ENCODE data around the gene HABP2. TPM values are rescaled to one million over a fixed set of nuclear protein-coding genes. Genes with fewer than 3 reads are reported as not detected.

Gene HABP2
- total and polyA plus RNA-seq, 8 donors, result 0.76 to 11.4 (median 3.8) TPM; not detected in 2

DNA sequence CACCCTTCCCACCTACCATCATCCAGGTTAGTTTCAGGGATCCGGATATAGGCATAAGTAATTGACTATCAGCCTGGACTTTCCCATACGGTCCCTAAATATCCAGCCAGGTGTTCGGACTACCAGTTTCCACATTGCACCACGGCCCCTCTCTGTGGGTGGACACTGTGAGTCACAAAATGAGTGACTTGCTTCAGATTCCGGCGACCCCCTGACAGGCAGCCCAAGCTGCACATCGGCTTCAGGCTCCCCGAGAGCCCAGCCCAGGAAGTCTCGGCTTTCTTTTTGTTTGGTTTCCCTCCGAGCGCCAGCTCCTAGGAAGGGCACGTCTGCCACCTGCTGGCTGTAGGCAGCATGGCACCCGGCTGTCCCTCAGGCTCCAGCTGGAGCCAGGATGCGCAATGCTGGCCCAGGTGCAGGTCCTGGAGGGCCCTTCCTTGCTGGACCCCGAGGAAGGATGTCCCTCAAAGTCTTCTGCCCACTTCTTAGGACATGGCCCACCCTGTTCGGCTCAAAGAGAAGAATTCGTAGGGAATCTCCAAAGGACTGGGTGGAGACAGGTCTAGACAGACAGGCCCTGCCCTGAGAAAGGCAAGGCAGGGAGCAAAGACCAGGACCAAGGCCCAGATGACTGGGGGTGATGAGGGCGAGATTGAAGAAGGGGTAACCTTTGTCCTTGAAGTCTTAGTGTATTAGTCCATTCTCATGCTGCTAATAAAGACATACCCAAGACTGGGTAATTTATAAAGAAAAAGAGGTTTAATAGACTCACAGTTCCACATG is 10.6 kb downstream of the HABP2 start:
- peak overlapping the region; percentile 31 to 46 (median 42) for H3K4me3 ChIP-seq
- H3K4me1 ChIP-seq, result peaks cover 8 to 23% (median 16%) of the 10 kb centered on the region in 4 donors
- H3K36me3 ChIP-seq, result no peaks in the 10 kb centered on the region
- 6 to 10% (median 7%) methylated on average over 18 of the region's 18 CpGs for WGBS, 5 donors
- peak overlapping the region in 4 of 5 donors; percentile 27 to 78 (median 66) for H3K27ac ChIP-seq
- TF ChIP-seq POLR2A (IDR thresholded peaks at IDR 0.05) (no peak), EP300 (IDR thresholded peaks at IDR 0.05) (no peak), POLR2AphosphoS5 (IDR thresholded peaks at IDR 0.05) (peak in 1 of 3 donors; percentile 50)
- TF ChIP-seq, protein P1, sequence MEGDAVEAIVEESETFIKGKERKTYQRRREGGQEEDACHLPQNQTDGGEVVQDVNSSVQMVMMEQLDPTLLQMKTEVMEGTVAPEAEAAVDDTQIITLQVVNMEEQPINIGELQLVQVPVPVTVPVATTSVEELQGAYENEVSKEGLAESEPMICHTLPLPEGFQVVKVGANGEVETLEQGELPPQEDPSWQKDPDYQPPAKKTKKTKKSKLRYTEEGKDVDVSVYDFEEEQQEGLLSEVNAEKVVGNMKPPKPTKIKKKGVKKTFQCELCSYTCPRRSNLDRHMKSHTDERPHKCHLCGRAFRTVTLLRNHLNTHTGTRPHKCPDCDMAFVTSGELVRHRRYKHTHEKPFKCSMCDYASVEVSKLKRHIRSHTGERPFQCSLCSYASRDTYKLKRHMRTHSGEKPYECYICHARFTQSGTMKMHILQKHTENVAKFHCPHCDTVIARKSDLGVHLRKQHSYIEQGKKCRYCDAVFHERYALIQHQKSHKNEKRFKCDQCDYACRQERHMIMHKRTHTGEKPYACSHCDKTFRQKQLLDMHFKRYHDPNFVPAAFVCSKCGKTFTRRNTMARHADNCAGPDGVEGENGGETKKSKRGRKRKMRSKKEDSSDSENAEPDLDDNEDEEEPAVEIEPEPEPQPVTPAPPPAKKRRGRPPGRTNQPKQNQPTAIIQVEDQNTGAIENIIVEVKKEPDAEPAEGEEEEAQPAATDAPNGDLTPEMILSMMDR (IDR thresholded peaks at IDR 0.05), result peak in 6 of 7 experiments; percentile 74 to 100 (median 98)
- H3K9me3 ChIP-seq, result no peaks in the 10 kb centered on the region
- DNase-seq, result peak; percentile 87 to 93
- no peaks in the 10 kb centered on the region for H3K27me3 ChIP-seq
- intact Hi-C loops (cut with DNase I; ENCODE audit: low total_unique reads), result no loop called here

DNA sequence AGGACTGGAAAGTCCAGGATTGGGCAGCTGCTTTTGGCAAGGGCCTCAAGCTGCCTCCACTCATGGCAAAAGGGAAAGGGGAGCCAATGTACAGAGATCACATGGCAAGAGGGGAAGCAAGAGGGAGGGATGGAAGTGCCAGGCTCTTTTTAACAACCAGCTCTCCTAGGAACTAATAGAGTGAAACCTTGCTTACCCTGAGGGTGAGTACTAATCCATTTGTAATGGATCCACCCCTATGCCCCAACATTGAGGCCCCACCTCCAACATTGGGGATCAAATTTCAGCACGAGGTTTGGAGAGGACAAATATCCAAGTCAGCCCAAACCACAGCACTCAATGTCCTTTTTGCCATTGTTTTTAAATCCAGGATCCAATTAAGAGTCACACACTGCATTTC is 12.5 kb downstream of the HABP2 start:
- Histone ChIP-seq H3K27ac (no peak overlapping the region), H3K9me3 (no peaks in the 10 kb centered on the region), H3K27me3 (no peaks in the 10 kb centered on the region), H3K36me3 (no peaks in the 10 kb centered on the region), H3K4me3 (no peak overlapping the region), H3K4me1 (peaks cover 8 to 23% (median 16%) of the 10 kb centered on the region in 4 donors)
- TF ChIP-seq EP300 (IDR thresholded peaks at IDR 0.05) (no peak), POLR2AphosphoS5 (IDR thresholded peaks at IDR 0.05) (no peak), POLR2A (IDR thresholded peaks at IDR 0.05) (no peak)
- TF ChIP-seq, protein P1 (IDR thresholded peaks at IDR 0.05), result no peak
- DNase-seq, result no peak
- intact Hi-C loops (cut with DNase I; ENCODE audit: low total_unique reads), result no loop called here
- 0 to 16% (median 6%) methylated on average over 1 of the region's 1 CpG for WGBS, 5 donors

DNA sequence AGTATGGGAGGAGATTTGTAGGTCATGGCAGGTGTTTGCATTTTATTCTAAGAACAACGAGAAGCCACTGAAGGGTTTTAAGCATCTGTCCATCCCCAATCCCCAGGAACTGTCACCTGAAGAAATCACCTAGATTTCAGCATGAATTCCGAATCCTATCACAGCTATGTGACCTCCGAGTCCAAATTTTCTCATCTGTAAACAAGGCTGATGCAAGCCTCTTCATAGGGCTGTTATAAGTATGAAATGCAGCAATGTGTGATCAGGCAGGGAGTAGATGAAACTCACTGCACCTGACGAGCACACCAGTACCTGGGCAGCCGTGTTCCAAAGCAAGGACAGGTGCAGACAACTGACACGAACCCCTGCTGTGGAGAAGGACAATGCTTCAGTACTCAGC is 14.0 kb downstream of the HABP2 start:
- Histone ChIP-seq H3K4me1 (peaks cover 8 to 14% (median 12%) of the 10 kb centered on the region in 4 donors), H3K27ac (no peak overlapping the region), H3K4me3 (no peak overlapping the region), H3K9me3 (no peaks in the 10 kb centered on the region), H3K27me3 (no peaks in the 10 kb centered on the region), H3K36me3 (no peaks in the 10 kb centered on the region)
- TF ChIP-seq EP300 (IDR thresholded peaks at IDR 0.05) (no peak), POLR2A (IDR thresholded peaks at IDR 0.05) (no peak), POLR2AphosphoS5 (IDR thresholded peaks at IDR 0.05) (no peak)
- TF ChIP-seq, protein P1 (IDR thresholded peaks at IDR 0.05), result no peak
- no peak for DNase-seq
- 63 to 80% (median 66%) methylated on average over 6 of the region's 6 CpGs for WGBS, 5 donors
- intact Hi-C loops (cut with DNase I; ENCODE audit: low total_unique reads), result no loop called here

DNA sequence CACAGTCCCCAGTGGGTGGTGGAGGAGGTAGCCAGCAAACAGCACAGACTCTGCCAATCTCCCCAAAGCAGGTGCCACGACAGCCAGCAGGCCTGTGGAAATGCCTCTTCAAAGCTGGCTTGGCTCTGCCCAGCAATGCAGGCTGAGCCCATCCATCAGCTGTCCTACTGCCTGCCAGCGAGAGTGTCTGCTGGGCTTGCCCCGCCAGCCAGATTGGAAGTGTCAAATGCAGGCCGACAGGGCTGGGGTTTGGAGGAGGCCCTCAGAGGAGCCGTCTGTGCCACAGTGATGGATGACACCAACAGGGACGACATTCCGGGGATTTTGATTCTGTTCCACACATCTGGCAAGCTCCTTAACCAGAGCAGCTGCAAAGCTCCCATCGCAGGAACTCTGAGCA is 16.7 kb downstream of the HABP2 start:
- no peaks in the 10 kb centered on the region for H3K4me1 ChIP-seq
- H3K9me3 ChIP-seq, result no peaks in the 10 kb centered on the region
- 22 to 71% (median 62%) methylated on average over 3 to 8 of the region's 8 CpGs for WGBS, 5 donors
- intact Hi-C loops (cut with DNase I; ENCODE audit: low total_unique reads), result no loop called here
- no peaks in the 10 kb centered on the region for H3K27me3 ChIP-seq
- no peaks in the 10 kb centered on the region for H3K36me3 ChIP-seq
- no peak overlapping the region for H3K27ac ChIP-seq
- TF ChIP-seq EP300 (IDR thresholded peaks at IDR 0.05), result no peak
- no peak for TF ChIP-seq POLR2AphosphoS5 (IDR thresholded peaks at IDR 0.05)
- TF ChIP-seq, protein P1 (IDR thresholded peaks at IDR 0.05), result no peak
- TF ChIP-seq POLR2A (IDR thresholded peaks at IDR 0.05), result no peak
- peak in 1 of 2 donors; percentile 40 for DNase-seq
- H3K4me3 ChIP-seq, result no peak overlapping the region

Measured in stomach (tissue), 9 donors.